ENCODE measurements around the gene ZNF581.

GRCh38 chr19:55694241-55694655 is 50.8 kb downstream of the ZNF581 start:
- TF ChIP-seq CTCF (IDR thresholded peaks at IDR 0.05) (no peak), POLR2A (IDR thresholded peaks at IDR 0.05) (no peak)

All from thyroid gland (tissue), 4 donors.